Ishikawa (cell line): ENCODE data around the gene KNDC1.

Source experiments
- CEBPB ChIP-seq: IDR thresholded peaks from 2 replicates; pipeline ENCODE4 v1.6.1; 2012
- CREB1 ChIP-seq: IDR thresholded peaks from 2 replicates; pipeline ENCODE4 v1.6.1; 2012; ENCODE audit warnings: low read depth
- EGR1 ChIP-seq: IDR thresholded peaks from 2 replicates; pipeline ENCODE4 v1.6.1; 2012
- RAD21 ChIP-seq: IDR thresholded peaks from 2 replicates; pipeline ENCODE4 v1.6.1; 2012; ENCODE audit warnings: low read depth
- TAF1 ChIP-seq: IDR thresholded peaks from 2 replicates; pipeline ENCODE4 v1.6.1; 2012; ENCODE audit warnings: low read depth, mild to moderate bottlenecking
- TCF12 ChIP-seq: IDR thresholded peaks from 2 replicates; pipeline ENCODE4 v1.6.1; 2012; ENCODE audit warnings: low read depth
- YY1 ChIP-seq: IDR thresholded peaks from 2 replicates; pipeline ENCODE4 v1.6.1; 2012; ENCODE audit warnings: low read depth
- TF ChIP-seq, protein P1 (sequence below): IDR thresholded peaks from 2 replicates; pipeline ENCODE4 v1.6.1; 2012; ENCODE audit warnings: low read depth, mild to moderate bottlenecking
- TF ChIP-seq, protein P2 (sequence below): IDR thresholded peaks from 2 replicates; pipeline ENCODE4 v1.6.1; 2012

DNA sequence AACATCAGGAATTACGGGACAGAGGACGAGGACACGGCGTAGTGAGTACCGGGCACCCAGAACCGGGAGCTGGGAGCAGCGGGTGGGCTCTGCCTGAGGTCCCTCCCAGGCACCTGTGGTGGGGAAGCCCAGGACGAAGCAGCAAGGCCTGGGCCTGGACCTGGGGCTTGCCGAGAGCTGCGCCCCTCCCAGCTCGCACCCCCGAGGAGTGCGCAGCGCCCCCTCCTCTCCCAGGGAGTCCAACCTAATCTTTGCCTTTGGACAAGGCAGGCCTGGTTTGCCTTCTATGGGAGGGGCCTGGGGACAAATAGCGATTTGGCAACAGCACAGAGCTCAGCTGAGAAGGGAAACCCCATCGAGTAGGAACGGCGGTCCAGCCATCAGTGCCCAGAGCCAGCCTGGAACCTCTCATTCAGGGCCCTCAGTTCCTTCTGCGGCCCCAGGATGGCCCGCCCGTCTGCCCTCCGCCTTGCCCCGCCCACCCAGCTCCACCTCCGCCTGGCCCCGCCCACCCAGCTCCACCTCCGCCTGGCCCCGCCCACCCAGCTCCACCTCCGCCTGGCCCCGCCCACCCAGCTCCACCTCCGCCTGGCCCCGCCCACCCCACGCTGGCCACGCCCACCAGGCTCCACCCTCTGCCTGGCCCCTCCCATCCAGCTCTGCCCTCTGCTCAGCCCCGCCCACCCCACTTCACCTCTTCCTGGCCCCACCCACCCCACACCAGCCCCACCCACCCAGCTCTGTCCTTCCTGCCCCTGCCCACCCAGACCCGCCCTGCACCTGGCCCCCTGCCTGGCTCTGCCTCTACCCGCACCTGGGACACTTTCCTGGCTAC lies 32.5 kb upstream of the KNDC1 start:
- no peak for TF ChIP-seq YY1
- TF ChIP-seq EGR1, result no peak
- TF ChIP-seq RAD21, result no peak
- no peak for TF ChIP-seq TAF1
- TF ChIP-seq, protein P1, sequence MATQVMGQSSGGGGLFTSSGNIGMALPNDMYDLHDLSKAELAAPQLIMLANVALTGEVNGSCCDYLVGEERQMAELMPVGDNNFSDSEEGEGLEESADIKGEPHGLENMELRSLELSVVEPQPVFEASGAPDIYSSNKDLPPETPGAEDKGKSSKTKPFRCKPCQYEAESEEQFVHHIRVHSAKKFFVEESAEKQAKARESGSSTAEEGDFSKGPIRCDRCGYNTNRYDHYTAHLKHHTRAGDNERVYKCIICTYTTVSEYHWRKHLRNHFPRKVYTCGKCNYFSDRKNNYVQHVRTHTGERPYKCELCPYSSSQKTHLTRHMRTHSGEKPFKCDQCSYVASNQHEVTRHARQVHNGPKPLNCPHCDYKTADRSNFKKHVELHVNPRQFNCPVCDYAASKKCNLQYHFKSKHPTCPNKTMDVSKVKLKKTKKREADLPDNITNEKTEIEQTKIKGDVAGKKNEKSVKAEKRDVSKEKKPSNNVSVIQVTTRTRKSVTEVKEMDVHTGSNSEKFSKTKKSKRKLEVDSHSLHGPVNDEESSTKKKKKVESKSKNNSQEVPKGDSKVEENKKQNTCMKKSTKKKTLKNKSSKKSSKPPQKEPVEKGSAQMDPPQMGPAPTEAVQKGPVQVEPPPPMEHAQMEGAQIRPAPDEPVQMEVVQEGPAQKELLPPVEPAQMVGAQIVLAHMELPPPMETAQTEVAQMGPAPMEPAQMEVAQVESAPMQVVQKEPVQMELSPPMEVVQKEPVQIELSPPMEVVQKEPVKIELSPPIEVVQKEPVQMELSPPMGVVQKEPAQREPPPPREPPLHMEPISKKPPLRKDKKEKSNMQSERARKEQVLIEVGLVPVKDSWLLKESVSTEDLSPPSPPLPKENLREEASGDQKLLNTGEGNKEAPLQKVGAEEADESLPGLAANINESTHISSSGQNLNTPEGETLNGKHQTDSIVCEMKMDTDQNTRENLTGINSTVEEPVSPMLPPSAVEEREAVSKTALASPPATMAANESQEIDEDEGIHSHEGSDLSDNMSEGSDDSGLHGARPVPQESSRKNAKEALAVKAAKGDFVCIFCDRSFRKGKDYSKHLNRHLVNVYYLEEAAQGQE, result no peak
- TF ChIP-seq, protein P2, sequence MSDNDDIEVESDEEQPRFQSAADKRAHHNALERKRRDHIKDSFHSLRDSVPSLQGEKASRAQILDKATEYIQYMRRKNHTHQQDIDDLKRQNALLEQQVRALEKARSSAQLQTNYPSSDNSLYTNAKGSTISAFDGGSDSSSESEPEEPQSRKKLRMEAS, result no peak
- TF ChIP-seq TCF12, result no peak
- no peak for TF ChIP-seq CEBPB
- TF ChIP-seq CREB1, result no peak
